Astrocyte (in vitro differentiated cells and primary cell): ENCODE measurements around the gene EEF1AKMT1. TPM values are rescaled to one million over a fixed set of nuclear protein-coding genes. Genes with fewer than 3 reads are reported as not detected.

Experiments used
- DNase-seq: peaks from one replicate; pipeline ENCODE4 v3.0.0-alpha.2; 2010; ENCODE audit warnings: low read depth
- FAIRE-seq: peaks from 2 replicates; lab custom pipeline; 2011; peaks lifted over from hg19 to GRCh38; lab: Jason Lieb, UNC
- H2AFZ ChIP-seq: 2 replicates; pipeline ENCODE4 v1.6.0; 2012; ENCODE audit warnings: low read depth, low read length, inconsistent platforms
- H3K27ac ChIP-seq: 2 replicates; pipeline ENCODE4 v1.5.1; 2011; ENCODE audit warnings: low read depth, low read length, inconsistent platforms
- H3K27me3 ChIP-seq: 2 replicates; pipeline ENCODE4 v1.6.0; 2011; ENCODE audit warnings: low read length, inconsistent platforms; ENCODE audit not compliant: insufficient read depth
- H3K36me3 ChIP-seq: 2 replicates; pipeline ENCODE4 v1.5.1; 2011; ENCODE audit warnings: low read length, inconsistent platforms; ENCODE audit not compliant: insufficient read depth
- H3K4me1 ChIP-seq: 2 replicates; pipeline ENCODE4 v1.5.1; 2011; ENCODE audit warnings: low read length, inconsistent platforms; ENCODE audit not compliant: insufficient read depth
- H3K4me2 ChIP-seq: 2 replicates; pipeline ENCODE4 v1.6.0; 2012; ENCODE audit warnings: low read length, inconsistent platforms
- H3K4me3 ChIP-seq: 2 replicates; pipeline ENCODE4 v1.5.1; 2011; ENCODE audit warnings: low read depth, mild to moderate bottlenecking, low read length, inconsistent platforms; ENCODE audit not compliant: insufficient read depth
- H3K79me2 ChIP-seq: 2 replicates; pipeline ENCODE4 v1.6.0; 2012; ENCODE audit warnings: mild to moderate bottlenecking, low read length, inconsistent platforms; ENCODE audit not compliant: insufficient read depth
- H3K9ac ChIP-seq: 2 replicates; pipeline ENCODE4 v1.6.0; 2012; ENCODE audit warnings: mild to moderate bottlenecking, low read length, inconsistent platforms
- H3K9me3 ChIP-seq: 2 replicates; pipeline ENCODE4 v1.5.1; 2012; ENCODE audit warnings: low read depth, mild to moderate bottlenecking, low read length, inconsistent platforms; ENCODE audit not compliant: insufficient read depth
- H4K20me1 ChIP-seq: 2 replicates; pipeline ENCODE4 v1.6.0; 2012; ENCODE audit warnings: low read length, inconsistent platforms; ENCODE audit not compliant: insufficient read depth
- H3K27ac Mint-ChIP-seq: one replicate; pipeline ENCODE4 v1.8.0; 2021; ENCODE audit warnings: mild to moderate bottlenecking, mixed read lengths; ENCODE audit not compliant: unreplicated experiment
- H3K27me3 Mint-ChIP-seq: one replicate; pipeline ENCODE4 v1.8.0; 2021; ENCODE audit warnings: low read depth, mixed read lengths; ENCODE audit not compliant: unreplicated experiment
- H3K36me3 Mint-ChIP-seq: one replicate; pipeline ENCODE4 v1.8.0; 2021; ENCODE audit warnings: low read depth, mixed read lengths; ENCODE audit not compliant: unreplicated experiment
- H3K4me1 Mint-ChIP-seq: one replicate; pipeline ENCODE4 v1.8.0; 2021; ENCODE audit warnings: low read depth, mixed read lengths; ENCODE audit not compliant: unreplicated experiment
- H3K4me3 Mint-ChIP-seq: one replicate; pipeline ENCODE4 v1.8.0; 2021; ENCODE audit warnings: mild to moderate bottlenecking, moderate library complexity, mixed read lengths; ENCODE audit not compliant: unreplicated experiment
- H3K9me3 Mint-ChIP-seq: one replicate; pipeline ENCODE4 v1.8.0; 2021; ENCODE audit warnings: mild to moderate bottlenecking, mixed read lengths; ENCODE audit not compliant: unreplicated experiment
- EZH2 ChIP-seq: IDR thresholded peaks from 2 replicates; pipeline ENCODE4 v1.6.1; 2012; ENCODE audit warnings: mild to moderate bottlenecking, low read length, inconsistent platforms; ENCODE audit not compliant: insufficient read depth
- total RNA-seq: library from RNA; stranded (reverse); gene quantifications from 2 replicates; pipeline ENCODE4 v1.2.1, GENCODE V29; 2021
- TF ChIP-seq, protein P1 (sequence below): IDR thresholded peaks from 2 replicates; pipeline ENCODE4 v1.5.1; 2011; ENCODE audit warnings: low read depth, mild to moderate bottlenecking, inconsistent platforms, low read length, moderate library complexity; ENCODE audit not compliant: insufficient read depth

The EEF1AKMT1 gene
- total RNA-seq, 1 donor from 2014 or later, result 6.7 TPM

DNA sequence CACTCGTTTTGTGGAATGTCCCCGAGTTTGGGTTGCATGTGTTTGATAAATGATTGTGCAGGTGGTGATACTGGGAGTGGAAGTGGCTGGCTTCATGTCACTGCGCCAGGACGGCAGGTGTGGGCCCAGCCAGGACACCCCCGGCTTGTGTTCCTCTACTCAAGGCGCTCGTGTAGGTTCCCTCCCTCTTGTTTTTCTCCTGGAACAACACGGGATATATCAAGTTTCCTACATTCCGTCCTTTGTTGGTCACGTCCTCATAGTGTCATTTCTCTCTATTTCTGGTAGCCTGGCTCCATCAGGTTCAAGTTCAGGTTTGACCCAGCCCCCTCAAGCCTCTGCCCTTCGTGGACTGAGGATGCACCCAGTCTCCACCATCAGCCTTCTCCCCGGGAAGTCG lies 54.0 kb downstream of the EEF1AKMT1 start:
- no peak for FAIRE-seq
- peaks cover 10% of the 10 kb centered on the region for H3K4me1 ChIP-seq
- H3K27ac Mint-ChIP-seq, result no peak overlapping the region

DNA sequence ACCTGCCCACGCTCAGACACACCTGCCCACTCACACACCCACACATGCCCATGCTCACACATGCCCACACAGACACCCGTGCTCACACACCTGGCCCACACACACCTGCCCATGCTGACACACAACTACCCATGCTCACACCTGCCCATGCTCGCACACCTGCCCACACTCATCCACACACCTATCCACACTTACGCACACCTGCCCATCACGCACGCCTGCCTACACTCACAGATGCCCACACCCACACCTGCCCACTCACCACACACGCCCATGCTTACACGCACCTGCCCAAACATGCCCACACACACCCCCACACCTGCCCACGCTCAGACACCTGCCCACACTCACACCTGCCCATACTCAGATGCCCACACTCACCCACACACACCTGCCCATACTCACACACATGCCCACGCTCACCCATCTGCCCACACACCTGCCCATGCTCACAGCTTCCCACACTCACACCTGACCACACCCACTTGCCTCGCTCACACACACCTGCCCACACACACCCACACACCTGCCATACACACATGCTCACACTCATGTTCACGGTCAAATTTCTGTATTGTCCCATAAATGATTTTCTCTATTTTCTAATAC lies 54.7 kb downstream of the EEF1AKMT1 start:
- TF ChIP-seq, protein P1, sequence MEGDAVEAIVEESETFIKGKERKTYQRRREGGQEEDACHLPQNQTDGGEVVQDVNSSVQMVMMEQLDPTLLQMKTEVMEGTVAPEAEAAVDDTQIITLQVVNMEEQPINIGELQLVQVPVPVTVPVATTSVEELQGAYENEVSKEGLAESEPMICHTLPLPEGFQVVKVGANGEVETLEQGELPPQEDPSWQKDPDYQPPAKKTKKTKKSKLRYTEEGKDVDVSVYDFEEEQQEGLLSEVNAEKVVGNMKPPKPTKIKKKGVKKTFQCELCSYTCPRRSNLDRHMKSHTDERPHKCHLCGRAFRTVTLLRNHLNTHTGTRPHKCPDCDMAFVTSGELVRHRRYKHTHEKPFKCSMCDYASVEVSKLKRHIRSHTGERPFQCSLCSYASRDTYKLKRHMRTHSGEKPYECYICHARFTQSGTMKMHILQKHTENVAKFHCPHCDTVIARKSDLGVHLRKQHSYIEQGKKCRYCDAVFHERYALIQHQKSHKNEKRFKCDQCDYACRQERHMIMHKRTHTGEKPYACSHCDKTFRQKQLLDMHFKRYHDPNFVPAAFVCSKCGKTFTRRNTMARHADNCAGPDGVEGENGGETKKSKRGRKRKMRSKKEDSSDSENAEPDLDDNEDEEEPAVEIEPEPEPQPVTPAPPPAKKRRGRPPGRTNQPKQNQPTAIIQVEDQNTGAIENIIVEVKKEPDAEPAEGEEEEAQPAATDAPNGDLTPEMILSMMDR, result no peak
- TF ChIP-seq EZH2, result no peak
- Histone ChIP-seq H3K9ac (no peak overlapping the region), H4K20me1 (no peaks in the 10 kb centered on the region), H3K36me3 (no peaks in the 10 kb centered on the region), H3K27ac (no peak overlapping the region), H2AFZ (no peak overlapping the region), H3K4me1 (peaks cover 17% of the 10 kb centered on the region), H3K9me3 (no peaks in the 10 kb centered on the region), H3K4me3 (no peak overlapping the region), H3K27me3 (peaks cover 8% of the 10 kb centered on the region), H3K79me2 (no peaks in the 10 kb centered on the region), H3K4me2 (no peak overlapping the region)
- no peak overlapping the region for H3K27ac Mint-ChIP-seq
- FAIRE-seq (no peak), DNase-seq (no peak)
- no peaks in the 10 kb centered on the region for H3K9me3 Mint-ChIP-seq
- H3K36me3 Mint-ChIP-seq, result peaks cover 1% of the 10 kb centered on the region
- peaks cover 4% of the 10 kb centered on the region for H3K4me1 Mint-ChIP-seq
- peaks cover 22% of the 10 kb centered on the region for H3K27me3 Mint-ChIP-seq
- H3K4me3 Mint-ChIP-seq, result no peak overlapping the region

More for the DNA sequence above, 54.0 kb downstream of the EEF1AKMT1 start:
- H3K4me2 ChIP-seq, result no peak overlapping the region
- Mint-ChIP-seq H3K36me3 (peaks cover 1% of the 10 kb centered on the region), H3K27me3 (peaks cover 22% of the 10 kb centered on the region), H3K9me3 (no peaks in the 10 kb centered on the region), H3K4me1 (peaks cover 2% of the 10 kb centered on the region), H3K4me3 (no peak overlapping the region)
- H3K27ac ChIP-seq, result no peak overlapping the region
- TF ChIP-seq, protein P1, result no peak
- TF ChIP-seq EZH2, result no peak
- H3K36me3 ChIP-seq, result no peaks in the 10 kb centered on the region
- no peak overlapping the region for H3K9ac ChIP-seq
- H3K9me3 ChIP-seq, result no peaks in the 10 kb centered on the region
- H3K79me2 ChIP-seq, result no peaks in the 10 kb centered on the region
- no peaks in the 10 kb centered on the region for H4K20me1 ChIP-seq
- DNase-seq, result no peak
- no peak overlapping the region for H3K4me3 ChIP-seq
- H3K27me3 ChIP-seq, result peaks cover 8% of the 10 kb centered on the region
- no peak overlapping the region for H2AFZ ChIP-seq
